Keratinocyte (primary cell): ENCODE results near the gene AXIN2. TPM values are rescaled to one million over a fixed set of nuclear protein-coding genes. Genes with fewer than 3 reads are reported as not detected.

Experiments used
- DNase-seq: peaks from one replicate; pipeline ENCODE4 v3.0.0-alpha.2; 2011; ENCODE audit warnings: low read depth, missing footprints, low spot score
- FAIRE-seq: peaks from 2 replicates; lab custom pipeline; 2011; peaks lifted over from hg19 to GRCh38; lab: Jason Lieb, UNC
- H2AFZ ChIP-seq: 2 replicates; pipeline ENCODE4 v1.6.0; 2012; ENCODE audit warnings: low read length, control low read depth, inconsistent platforms; ENCODE audit not compliant: control insufficient read depth
- H3K27ac ChIP-seq: 2 replicates; pipeline ENCODE4 v1.5.1; 2011; ENCODE audit warnings: low read length; ENCODE audit not compliant: control insufficient read depth, insufficient read depth
- H3K27me3 ChIP-seq: 3 replicates; pipeline ENCODE4 v1.6.0; 2011; ENCODE audit warnings: low read length; ENCODE audit not compliant: control insufficient read depth, insufficient read depth; ENCODE audit errors: extremely low read depth
- H3K36me3 ChIP-seq, 2 experiments: 2 replicates in 1 of 2; 3 replicates in 1 of 2; pipeline ENCODE4 v1.5.1; 2011; ENCODE audit warnings: low read length in 2 of 2, mild to moderate bottlenecking in 1 of 2; ENCODE audit not compliant: control insufficient read depth in 2 of 2, insufficient read depth in 2 of 2; ENCODE audit errors: extremely low read depth in 1 of 2
- H3K4me1 ChIP-seq: 3 replicates; pipeline ENCODE4 v1.5.1; 2011; ENCODE audit warnings: low read length; ENCODE audit not compliant: control insufficient read depth, insufficient read depth; ENCODE audit errors: extremely low read depth
- H3K4me2 ChIP-seq: 3 replicates; pipeline ENCODE4 v1.6.0; 2011; ENCODE audit warnings: low read depth, low read length; ENCODE audit not compliant: control insufficient read depth, insufficient read depth; ENCODE audit errors: extremely low read depth
- H3K4me3 ChIP-seq, 3 experiments: fragments of 200-600 bp in 1 of 3; sonication (generic) in 1 of 3; 2 replicates in 2 of 3; 3 replicates in 1 of 3; pipeline ENCODE4 v1.5.1; 2011 to 2016; ENCODE audit warnings: low read length in 3 of 3, mild to moderate bottlenecking in 3 of 3, control low read depth in 2 of 3, inconsistent platforms in 1 of 3, low read depth in 1 of 3, mixed read lengths in 1 of 3, mixed run types in 1 of 3, moderate library complexity in 1 of 3; ENCODE audit not compliant: control insufficient read depth in 2 of 3, insufficient read depth in 2 of 3; ENCODE audit errors: extremely low read depth in 1 of 3
- H3K79me2 ChIP-seq: 2 replicates; pipeline ENCODE4 v1.6.0; 2012; ENCODE audit warnings: low read length; ENCODE audit not compliant: control insufficient read depth, insufficient read depth
- H3K9ac ChIP-seq: 3 replicates; pipeline ENCODE4 v1.6.0; 2011; ENCODE audit warnings: low read length; ENCODE audit not compliant: control insufficient read depth, insufficient read depth; ENCODE audit errors: extremely low read depth
- H3K9me1 ChIP-seq: 3 replicates; pipeline ENCODE4 v1.6.0; 2011; ENCODE audit warnings: low read length; ENCODE audit not compliant: control insufficient read depth, insufficient read depth; ENCODE audit errors: extremely low read depth
- H3K9me3 ChIP-seq: 2 replicates; pipeline ENCODE4 v1.5.1; 2012; ENCODE audit warnings: low read depth, low read length; ENCODE audit not compliant: control insufficient read depth
- H4K20me1 ChIP-seq: 3 replicates; pipeline ENCODE4 v1.6.0; 2011; ENCODE audit warnings: low read length; ENCODE audit not compliant: control insufficient read depth, insufficient read depth; ENCODE audit errors: extremely low read depth
- CTCF ChIP-seq, 3 experiments: IDR thresholded peaks in 1 of 3; conservative IDR thresholded peaks in 1 of 3; optimal IDR thresholded peaks in 1 of 3; 2 replicates in 2 of 3; 3 replicates in 1 of 3; pipeline versions ENCODE3 to v1.5.1; 2011; ENCODE audit warnings: low read length in 3 of 3, mild to moderate bottlenecking in 3 of 3, moderate library complexity in 2 of 3, control low read depth in 1 of 3, inconsistent platforms in 1 of 3; ENCODE audit not compliant: insufficient read depth in 2 of 3; ENCODE audit errors: extremely low read depth in 1 of 3
- EZH2 ChIP-seq: IDR thresholded peaks from one replicate; pipeline ENCODE4 v1.6.1; 2012; ENCODE audit warnings: inconsistent platforms, mild to moderate bottlenecking, low read length, moderate library complexity
- dilution Hi-C: fragments of 300-500 bp; cut with MboI; formaldehyde crosslinking; loops from one replicate; pipeline ENCODE4 v1.7.0; 2020; ENCODE audit warnings: low sequenced_read_pairs; ENCODE audit not compliant: extremely low pct_ligation_motif_present
- polyA plus RNA-seq, 5 experiments: library from polyadenylated mRNA; depleted of rRNA in 3 of 5; stranded (reverse) in 3 of 5; stranded (forward) in 1 of 5; unstranded in 1 of 5; fragments of >200 nt; gene quantifications; 1 replicate in 1 of 5; 2 replicates in 3 of 5; 3 replicates in 1 of 5; pipeline versions ENCODE4 v1.2.1 to v1.2.3, GENCODE V29; 2011 to 2012; ENCODE audit warnings: missing spikeins in 2 of 5, low read depth in 1 of 5, low replicate concordance in 1 of 5

AXIN2 gene
- polyA plus RNA-seq, 1 donor (not counting 4 experiments of a cell fraction or from before 2014, with no cell fraction given): 0.14 TPM

- no peaks in the 10 kb centered on the region for H4K20me1 ChIP-seq
- dilution Hi-C loops: no loop called here
- no peaks in the 10 kb centered on the region for H3K36me3 ChIP-seq
- TF ChIP-seq EZH2: no peak
- TF ChIP-seq CTCF (optimal IDR thresholded peaks at IDR 0.05 in 1 of 3, IDR thresholded peaks at IDR 0.05 in 1 of 3, conservative IDR thresholded peaks at IDR 0.05 in 1 of 3; ENCODE audit: extremely low read depth in 1 of 3, insufficient read depth in 2 of 3, low read length in 3 of 3): no peak
- no peaks in the 10 kb centered on the region for H3K79me2 ChIP-seq
- no peak overlapping the region for H3K4me2 ChIP-seq
- no peak overlapping the region for H3K27ac ChIP-seq
- H3K4me1 ChIP-seq: no peaks in the 10 kb centered on the region
- no peak overlapping the region for H3K4me3 ChIP-seq
- no peak overlapping the region for H2AFZ ChIP-seq
- peaks cover 10% of the 10 kb centered on the region for H3K27me3 ChIP-seq
- DNase-seq (no peak), FAIRE-seq (no peak)
- no peak overlapping the region for H3K9ac ChIP-seq
- no peaks in the 10 kb centered on the region for H3K9me3 ChIP-seq
- no peaks in the 10 kb centered on the region for H3K9me1 ChIP-seq
Measured at GRCh38 chr17:65553009-65553645, 8.3 kb downstream of the AXIN2 start.

GRCh38 chr17:65552214-65552613 is 9.2 kb downstream of the AXIN2 start:
- H3K9me3 ChIP-seq: no peaks in the 10 kb centered on the region
- peaks cover under 1% of the 10 kb centered on the region for H3K27me3 ChIP-seq
- DNase-seq (no peak), FAIRE-seq (no peak)
- no peaks in the 10 kb centered on the region for H3K4me1 ChIP-seq
- H3K27ac ChIP-seq: no peak overlapping the region
- H3K9me1 ChIP-seq: no peaks in the 10 kb centered on the region
- dilution Hi-C loops: no loop called here
- no peak overlapping the region for H3K9ac ChIP-seq
- H3K36me3 ChIP-seq: no peaks in the 10 kb centered on the region
- no peak overlapping the region for H3K4me2 ChIP-seq
- no peaks in the 10 kb centered on the region for H3K79me2 ChIP-seq
- H4K20me1 ChIP-seq: no peaks in the 10 kb centered on the region
- TF ChIP-seq EZH2 (no peak), CTCF (optimal IDR thresholded peaks at IDR 0.05 in 1 of 3, IDR thresholded peaks at IDR 0.05 in 1 of 3, conservative IDR thresholded peaks at IDR 0.05 in 1 of 3; ENCODE audit: extremely low read depth in 1 of 3, insufficient read depth in 2 of 3, low read length in 3 of 3) (no peak)
- no peak overlapping the region for H2AFZ ChIP-seq
- no peak overlapping the region for H3K4me3 ChIP-seq
